ENCODE data around the gene MPND.
"Not testable (repeated sequence)": the region's sequence is repeated elsewhere in the genome, so short reads cannot be mapped to it uniquely, and the experiment has no call there.

MPND gene

DNA sequence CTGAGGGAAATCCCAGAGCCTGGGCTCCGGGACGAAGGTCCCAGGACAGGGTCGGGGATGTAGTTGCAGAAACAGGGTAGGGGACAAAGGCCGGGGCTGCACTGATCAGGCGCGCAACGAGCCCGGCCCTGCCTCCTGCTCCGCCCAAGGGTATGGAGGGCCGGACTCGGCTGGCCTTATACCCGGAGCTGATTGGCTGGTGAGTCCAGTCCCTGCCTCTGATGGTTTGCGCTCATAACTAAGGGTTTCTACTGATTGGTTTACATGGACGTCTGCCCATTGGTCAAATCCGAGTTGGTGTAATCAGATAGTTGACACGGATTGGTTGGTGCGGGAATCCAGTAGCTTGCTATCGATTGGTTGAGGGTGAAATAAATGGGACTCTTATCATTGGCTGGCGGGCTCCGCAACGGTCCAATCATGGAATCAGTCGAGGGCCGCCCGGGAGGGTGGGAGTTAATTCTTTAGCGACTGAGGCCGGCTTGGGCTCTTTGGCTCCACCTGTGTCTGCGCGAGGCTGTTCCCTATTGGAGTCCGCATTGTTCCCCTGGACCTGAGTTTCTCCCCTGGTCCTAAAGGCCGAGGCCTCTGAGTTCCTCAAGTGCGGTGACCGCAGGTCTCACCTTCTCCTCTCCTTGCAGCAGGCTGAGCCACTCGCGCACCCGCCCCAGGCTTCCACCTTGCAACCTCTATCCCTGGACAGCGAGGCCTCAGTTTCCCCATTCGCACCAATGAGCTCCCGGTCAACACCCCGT lies 570 bp upstream of the MPND start:
- no peak for TF ChIP-seq ZFX (IDR thresholded peaks at IDR 0.05)
- TF ChIP-seq, protein P1, sequence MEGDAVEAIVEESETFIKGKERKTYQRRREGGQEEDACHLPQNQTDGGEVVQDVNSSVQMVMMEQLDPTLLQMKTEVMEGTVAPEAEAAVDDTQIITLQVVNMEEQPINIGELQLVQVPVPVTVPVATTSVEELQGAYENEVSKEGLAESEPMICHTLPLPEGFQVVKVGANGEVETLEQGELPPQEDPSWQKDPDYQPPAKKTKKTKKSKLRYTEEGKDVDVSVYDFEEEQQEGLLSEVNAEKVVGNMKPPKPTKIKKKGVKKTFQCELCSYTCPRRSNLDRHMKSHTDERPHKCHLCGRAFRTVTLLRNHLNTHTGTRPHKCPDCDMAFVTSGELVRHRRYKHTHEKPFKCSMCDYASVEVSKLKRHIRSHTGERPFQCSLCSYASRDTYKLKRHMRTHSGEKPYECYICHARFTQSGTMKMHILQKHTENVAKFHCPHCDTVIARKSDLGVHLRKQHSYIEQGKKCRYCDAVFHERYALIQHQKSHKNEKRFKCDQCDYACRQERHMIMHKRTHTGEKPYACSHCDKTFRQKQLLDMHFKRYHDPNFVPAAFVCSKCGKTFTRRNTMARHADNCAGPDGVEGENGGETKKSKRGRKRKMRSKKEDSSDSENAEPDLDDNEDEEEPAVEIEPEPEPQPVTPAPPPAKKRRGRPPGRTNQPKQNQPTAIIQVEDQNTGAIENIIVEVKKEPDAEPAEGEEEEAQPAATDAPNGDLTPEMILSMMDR (conservative IDR thresholded peaks at IDR 0.05), result no peak
- peak overlapping the region; percentile 76 for H3K27ac ChIP-seq

DNA sequence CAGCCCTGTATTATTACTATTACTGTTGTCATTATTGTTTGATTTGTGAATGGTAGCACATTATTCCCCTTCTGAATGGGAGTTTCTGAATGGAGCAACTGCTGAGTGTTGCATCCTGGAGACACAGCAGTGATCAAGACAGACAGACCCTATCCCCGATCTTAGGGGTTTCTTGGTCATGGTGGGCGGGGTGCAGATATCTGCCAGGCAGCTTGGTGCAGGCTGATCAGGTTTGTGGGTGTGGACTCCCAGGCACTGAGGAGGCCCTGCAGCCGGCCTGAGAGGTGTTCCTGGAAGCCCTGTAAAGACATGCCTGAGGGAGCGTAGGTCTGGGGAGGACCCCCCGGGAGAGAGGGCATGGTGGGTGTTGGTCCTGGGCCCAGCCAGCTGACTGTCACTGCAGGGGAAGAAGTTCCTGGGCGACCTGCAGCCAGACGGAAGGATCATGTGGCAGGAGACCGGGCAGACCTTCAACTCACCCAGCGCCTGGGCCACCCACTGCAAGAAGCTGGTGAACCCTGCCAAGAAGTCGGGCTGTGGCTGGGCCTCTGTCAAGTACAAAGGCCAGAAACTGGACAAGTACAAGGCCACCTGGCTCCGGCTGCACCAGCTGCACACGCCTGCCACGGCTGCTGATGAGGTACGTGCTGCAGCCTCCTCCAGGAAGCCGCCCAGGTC lies 2.1 kb downstream of the MPND start:
- no peak for TF ChIP-seq ZFX (IDR thresholded peaks at IDR 0.05)
- TF ChIP-seq, protein P1 (conservative IDR thresholded peaks at IDR 0.05), result no peak
- no peak overlapping the region for H3K27ac ChIP-seq

DNA sequence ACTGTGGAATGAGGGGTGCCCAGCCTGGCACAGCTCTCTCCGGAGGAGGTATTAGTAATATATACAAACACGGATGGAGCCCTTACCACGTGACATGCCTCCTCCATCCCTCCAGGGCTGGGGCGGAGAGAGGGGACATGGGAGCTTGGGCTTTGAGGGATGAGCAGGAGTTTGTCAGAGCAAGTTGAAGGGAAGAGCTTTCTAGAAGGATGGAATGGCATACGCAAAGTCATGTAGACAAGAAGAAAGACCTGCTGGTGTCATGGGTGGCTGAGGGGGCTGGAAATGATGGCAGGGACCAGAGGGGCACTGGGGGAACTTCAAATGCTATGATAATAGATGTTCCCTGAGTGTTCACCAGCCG lies 2.6 kb downstream of the MPND start:
- TF ChIP-seq, protein P1 (conservative IDR thresholded peaks at IDR 0.05), result no peak

DNA sequence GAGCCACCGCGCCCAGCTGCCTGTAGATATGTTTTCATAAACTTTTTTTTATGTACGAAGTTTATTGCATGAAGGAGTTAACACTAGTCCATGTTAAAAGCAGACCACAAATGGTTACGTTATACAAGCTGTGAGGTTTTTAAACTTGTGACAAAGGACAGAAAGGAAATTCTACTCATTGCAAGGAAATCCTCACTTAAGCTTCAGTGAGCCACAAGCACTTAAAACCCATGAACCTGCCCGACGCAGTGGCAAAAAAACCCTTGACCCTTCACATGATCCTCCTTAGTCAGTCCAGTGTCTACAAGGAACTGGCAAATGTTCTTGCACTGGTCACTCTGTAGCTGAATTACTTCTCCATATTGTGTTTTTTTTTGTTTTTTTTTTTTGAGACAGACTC lies 4.2 kb downstream of the MPND start:
- no peak overlapping the region for H3K27ac ChIP-seq

More for the DNA sequence above, 2.6 kb downstream of the MPND start:
- no peak overlapping the region for H3K27ac ChIP-seq

DNA sequence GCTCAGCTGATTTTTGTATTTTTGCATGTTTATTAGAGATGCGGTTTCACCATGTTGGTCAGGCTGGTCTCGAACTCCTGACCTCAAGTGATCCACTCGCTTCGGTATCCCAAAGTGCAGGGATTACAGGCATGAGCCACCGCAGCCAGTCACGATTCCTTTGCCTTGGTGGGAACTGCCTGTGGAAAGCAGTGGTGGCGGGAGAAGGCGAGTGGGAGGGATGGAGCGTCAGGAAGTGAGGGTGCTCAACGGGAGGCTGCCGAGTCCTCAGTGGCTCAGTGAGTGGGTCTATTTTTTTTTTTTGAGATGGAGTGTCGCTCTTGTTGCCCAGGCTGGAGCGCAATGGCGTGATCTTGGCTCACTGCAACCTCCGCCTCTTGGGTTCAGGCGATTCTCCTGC lies 5.9 kb downstream of the MPND start:
- not testable (repeated sequence) for H3K27ac ChIP-seq

More for the DNA sequence above, 4.2 kb downstream of the MPND start:
- TF ChIP-seq, protein P1 (conservative IDR thresholded peaks at IDR 0.05), result no peak
- TF ChIP-seq ZFX (IDR thresholded peaks at IDR 0.05), result no peak

DNA sequence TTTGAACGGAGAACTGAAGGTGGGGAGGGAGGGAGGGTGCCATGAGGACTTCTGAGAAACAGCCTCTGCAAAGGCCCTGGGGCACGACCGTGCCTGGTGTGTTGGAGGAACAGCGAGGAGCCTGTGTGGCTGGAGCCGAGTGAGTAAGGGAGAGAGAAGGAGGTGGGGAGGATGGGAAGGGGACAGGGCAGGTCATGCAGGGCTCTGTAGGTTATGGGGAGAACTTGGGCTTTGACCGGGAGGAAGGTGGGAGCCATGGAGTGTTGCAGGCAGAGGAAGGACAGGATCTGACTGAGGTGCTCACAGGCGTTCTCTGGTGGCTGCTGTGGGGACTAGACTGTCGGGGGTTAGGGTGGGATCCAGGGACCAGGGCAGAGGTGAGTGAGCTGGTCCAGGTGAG lies 6.7 kb downstream of the MPND start:
- TF ChIP-seq ZFX (IDR thresholded peaks at IDR 0.05), result no peak
- TF ChIP-seq, protein P1 (conservative IDR thresholded peaks at IDR 0.05), result no peak
- H3K27ac ChIP-seq, result no peak overlapping the region

DNA sequence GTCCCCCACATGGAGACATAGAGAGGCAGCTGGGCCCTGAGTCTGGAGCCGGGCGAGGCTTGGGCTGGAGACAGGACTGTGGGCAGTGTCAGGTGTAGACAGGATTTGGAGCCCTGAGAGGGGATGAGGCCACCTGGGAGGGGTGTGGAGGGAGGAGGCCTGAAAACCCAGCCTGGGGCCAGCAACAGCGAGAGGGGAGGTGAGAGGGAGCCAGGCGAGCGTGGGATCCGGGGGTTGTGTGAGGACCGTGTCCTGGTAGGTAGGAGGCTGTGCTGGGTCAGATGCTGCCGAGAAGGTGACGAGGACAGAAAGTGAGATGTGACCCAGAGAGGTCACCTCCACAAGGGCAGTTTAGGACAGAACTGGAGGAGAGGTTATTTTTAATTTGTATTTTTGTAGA lies 7.4 kb downstream of the MPND start:
- TF ChIP-seq ZFX (IDR thresholded peaks at IDR 0.05), result no peak
- TF ChIP-seq, protein P1 (conservative IDR thresholded peaks at IDR 0.05), result no peak
- H3K27ac ChIP-seq, result no peak overlapping the region
